ENCODE measurements around the gene DCHS2.

GRCh38 chr4:154511981-154512380, 20.4 kb upstream of the DCHS2 start:
- no peak for TF ChIP-seq CTCF (IDR thresholded peaks at IDR 0.05; ENCODE audit: borderline replicate concordance, extremely low read depth, low read length, poor library complexity, severe bottlenecking)
- TF ChIP-seq EZH2 (IDR thresholded peaks at IDR 0.05; ENCODE audit: borderline replicate concordance, low read depth, low read length, severe bottlenecking): no peak
